GM10266 (cell line): ENCODE measurements around the gene HOXA6.
A peak's percentile ranks its signal among the peaks of the same experiment; 100 is the strongest.

Source experiments
- DNase-seq: peaks from one replicate; pipeline ENCODE4 v3.0.0; 2012; ENCODE audit errors: extremely low spot score
- TF ChIP-seq, protein P1 (sequence below): IDR thresholded peaks from 2 replicates; pipeline ENCODE4 v1.5.1; 2012; ENCODE audit warnings: mild to moderate bottlenecking, low read depth; ENCODE audit not compliant: control insufficient read depth, insufficient read depth; ENCODE audit errors: missing control alignments

Gene HOXA6

DNA sequence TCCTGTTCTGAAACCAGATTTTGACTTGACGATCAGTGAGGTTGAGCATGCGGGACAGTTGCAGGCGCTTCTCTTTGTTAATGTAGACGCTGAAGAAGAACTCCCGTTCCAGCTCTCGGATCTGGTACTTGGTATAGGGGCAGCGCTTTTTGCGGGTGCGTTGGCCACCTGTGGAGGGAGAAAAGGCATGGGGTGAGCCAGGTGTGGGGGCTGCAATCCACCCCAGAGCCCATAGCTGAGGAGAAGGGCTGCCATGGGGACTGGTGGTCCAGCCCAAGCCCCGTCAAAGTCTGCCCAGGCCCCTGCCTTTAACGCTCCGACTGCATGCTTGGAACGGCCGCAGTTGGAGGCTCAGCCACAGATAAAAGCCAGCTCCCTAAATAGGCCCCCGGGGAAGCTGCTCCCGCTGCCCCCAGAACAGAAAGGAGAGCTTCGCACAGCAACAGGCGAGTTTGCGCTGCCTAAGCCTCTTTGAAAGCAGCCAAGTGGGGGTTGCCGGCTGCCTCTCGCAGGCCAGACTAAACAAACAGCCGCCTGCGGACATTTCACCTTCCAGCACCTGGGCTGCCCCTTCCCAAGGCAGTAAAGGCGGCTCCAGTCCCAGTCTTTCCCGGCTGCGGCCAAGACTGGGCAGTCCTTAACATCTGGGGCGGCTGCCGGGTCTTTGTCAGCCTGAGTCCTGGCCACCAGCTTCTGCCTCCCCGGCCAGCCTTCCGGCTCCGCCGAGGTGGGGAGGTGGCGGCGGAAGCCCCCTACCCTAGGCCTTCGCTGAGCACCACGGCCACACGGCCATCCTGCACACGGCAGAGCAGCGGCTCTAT lies 35.5 kb upstream of the HOXA6 start:
- TF ChIP-seq, protein P1, sequence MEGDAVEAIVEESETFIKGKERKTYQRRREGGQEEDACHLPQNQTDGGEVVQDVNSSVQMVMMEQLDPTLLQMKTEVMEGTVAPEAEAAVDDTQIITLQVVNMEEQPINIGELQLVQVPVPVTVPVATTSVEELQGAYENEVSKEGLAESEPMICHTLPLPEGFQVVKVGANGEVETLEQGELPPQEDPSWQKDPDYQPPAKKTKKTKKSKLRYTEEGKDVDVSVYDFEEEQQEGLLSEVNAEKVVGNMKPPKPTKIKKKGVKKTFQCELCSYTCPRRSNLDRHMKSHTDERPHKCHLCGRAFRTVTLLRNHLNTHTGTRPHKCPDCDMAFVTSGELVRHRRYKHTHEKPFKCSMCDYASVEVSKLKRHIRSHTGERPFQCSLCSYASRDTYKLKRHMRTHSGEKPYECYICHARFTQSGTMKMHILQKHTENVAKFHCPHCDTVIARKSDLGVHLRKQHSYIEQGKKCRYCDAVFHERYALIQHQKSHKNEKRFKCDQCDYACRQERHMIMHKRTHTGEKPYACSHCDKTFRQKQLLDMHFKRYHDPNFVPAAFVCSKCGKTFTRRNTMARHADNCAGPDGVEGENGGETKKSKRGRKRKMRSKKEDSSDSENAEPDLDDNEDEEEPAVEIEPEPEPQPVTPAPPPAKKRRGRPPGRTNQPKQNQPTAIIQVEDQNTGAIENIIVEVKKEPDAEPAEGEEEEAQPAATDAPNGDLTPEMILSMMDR, result no peak
- DNase-seq, result no peak

DNA sequence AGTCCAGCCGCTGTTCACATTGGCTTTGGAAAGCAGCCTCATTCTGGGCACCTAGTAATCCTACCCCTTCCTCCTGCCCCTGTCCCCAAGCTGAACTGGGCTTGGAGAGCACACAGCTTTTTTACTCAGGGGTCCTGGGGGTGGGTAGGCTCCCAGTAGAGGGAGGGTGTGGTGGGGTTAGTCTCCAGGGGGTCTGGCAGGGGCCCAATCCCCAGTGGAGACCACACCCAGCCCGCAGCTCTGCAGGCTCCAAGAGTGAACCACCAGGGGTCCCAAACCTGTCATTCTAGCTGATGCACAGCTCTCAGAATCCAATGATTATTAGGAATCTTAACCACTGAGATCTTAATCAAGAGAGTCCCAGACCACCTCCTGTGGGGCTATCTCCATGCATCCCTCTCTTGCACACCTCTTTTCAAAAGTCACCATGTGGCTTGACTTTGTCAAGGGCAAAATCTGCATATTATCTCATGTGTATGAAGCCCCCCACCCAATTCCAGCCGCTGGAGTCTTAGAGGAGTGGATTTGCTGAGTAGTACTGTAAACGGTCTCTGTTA lies 34.8 kb upstream of the HOXA6 start:
- DNase-seq, result no peak

DNA sequence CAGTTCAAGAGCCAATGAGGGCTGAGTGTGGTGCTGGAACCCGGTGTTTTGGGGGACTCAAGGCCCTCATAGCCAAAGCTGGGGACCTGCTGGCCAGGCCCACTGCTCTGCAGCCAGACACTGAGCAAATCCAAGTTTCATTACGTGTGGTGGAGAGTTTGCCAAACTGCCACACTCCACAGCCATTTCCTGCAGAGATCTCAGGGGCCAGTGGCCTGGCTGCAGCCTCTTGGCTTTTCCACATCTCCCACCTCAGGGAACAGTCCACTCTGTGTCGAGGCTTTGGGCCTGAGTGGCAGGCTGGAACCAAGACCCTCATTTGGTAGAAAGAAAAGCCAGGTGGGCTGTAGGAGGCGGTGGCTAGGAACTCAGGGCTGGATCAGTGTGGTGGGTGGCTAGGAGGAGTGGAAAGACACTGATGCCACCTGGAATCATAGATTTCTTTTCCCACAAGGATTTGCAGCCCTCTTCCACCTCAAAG lies 34.3 kb upstream of the HOXA6 start:
- no peak for DNase-seq
- TF ChIP-seq, protein P1, result no peak

More for the DNA sequence above, 34.8 kb upstream of the HOXA6 start:
- TF ChIP-seq, protein P1, result no peak

DNA sequence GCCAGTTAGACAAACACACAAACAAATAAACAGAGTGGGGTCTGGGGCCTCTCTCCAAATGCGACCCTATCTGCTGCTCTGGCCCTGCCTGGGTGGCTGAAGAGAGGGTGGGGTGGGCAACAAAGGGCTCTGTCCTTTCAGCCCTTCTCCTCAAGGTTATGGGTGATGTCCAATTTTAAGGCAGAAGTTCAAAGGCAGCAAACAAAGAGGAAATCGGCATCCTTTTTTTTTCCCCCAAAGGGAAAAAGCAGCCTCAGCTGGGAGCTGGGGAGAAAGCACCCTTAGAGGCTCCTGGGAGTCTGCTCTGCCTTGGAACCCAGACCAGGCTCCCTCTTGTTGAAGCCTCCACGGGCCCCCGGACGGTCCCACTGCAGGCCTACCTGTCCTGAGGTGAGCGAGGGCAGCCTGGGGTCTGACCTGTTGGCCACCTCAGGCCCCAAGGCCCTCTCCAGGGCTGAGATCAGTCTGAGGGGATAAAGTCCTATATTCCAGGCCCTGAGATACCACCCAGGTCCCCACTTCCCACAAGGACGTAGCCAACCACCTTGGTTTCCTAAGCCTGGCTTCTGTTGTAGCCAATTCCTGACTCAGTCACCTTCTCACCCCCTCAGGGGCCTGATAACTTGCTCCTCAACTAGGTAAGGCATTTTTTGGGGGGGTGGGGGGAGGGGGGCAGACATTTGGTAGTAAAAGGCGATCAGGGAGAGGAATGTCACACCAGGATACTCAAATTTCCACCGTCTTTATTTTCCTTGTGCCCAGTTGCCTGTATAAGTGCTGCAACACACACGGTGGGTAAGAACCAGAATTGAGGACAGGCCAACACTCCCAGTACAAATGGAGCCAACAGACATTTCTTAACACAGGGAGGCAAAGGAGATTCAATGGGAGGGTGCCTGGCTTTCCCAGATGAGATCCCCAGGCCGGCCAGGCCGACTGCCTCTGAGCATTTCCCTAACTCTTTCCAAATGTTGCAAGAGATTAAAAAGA lies 33.2 kb upstream of the HOXA6 start:
- TF ChIP-seq, protein P1, result no peak
- DNase-seq, result no peak

DNA sequence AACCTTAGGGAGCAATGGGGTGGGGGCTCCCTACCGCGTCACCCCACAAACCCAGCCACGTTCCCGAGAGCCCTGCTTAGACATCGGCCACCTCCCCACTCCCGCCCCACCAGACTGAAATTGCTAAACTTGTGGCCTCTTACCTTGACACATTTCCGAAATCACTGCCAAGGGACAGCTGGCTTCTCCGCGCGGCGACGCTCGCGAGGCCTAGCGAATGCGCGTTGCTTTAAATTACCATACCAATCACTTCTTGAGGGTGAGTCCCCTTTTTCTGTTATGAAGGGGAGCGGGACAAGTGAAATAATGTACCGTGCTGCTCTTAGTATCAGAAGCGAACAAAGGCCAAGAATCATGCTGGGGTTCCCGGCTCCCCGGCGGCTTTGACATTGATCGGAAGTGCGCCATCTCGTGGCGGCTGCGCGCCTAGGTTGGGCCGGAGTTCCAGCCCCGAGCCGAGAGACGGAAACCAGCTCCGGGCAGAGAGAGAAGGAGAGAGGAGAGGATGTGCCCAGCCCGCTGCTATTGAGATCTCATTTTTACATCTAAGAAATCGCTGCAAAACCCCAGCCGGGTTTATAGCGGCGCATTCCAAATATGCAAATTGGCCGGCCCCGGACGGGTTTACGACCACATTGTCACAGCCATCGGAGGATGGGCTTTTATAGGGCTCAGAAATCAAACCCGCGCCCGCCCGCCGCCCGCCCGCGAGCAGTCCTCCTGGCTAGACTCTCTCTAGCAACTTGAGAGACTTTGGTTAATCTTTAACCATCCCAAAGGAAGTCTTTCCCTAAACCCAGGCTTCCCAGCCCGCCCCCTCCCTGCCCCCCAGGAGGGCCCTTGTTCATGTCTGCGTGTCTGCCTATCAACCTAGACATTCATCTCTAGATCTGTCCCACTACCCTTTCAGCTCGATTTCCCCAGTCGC lies 32.2 kb upstream of the HOXA6 start:
- TF ChIP-seq, protein P1, result peak; percentile 77
- DNase-seq, result peak; percentile 86

DNA sequence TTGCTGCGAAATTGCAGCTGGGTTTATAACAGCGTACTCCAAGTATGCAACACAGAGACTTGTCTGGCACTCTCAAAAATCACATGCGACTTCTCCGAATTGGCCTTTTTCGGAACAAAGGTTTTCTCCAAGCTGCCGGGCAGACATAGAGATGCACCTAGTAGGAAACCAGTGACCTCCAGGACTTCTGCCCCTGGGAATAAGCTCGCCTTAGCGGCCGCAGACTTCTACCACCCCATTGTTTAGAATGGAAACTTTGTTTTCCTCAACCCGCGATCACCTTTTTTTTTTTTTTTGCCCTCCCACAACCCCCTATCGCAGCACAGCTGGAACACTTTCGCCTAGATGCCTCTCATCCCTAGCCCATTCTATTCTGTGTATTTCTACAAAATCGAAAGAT lies 31.5 kb upstream of the HOXA6 start:
- TF ChIP-seq, protein P1, result no peak
- no peak for DNase-seq
